Endothelial cell (in vitro differentiated cells): ENCODE results near the gene TAOK3. TPM values are rescaled to one million over a fixed set of nuclear protein-coding genes. Genes with fewer than 3 reads are reported as not detected.
A peak's percentile ranks its signal among the peaks of the same experiment; 100 is the strongest.

Experiments used
- DNase-seq: peaks from one replicate; pipeline ENCODE4 v3.0.0; 2021; ENCODE audit warnings: low spot score
- H3K27ac Mint-ChIP-seq: one replicate; pipeline ENCODE4 v1.8.0; 2021; ENCODE audit warnings: mixed read lengths, inconsistent platforms; ENCODE audit not compliant: unreplicated experiment
- H3K27me3 Mint-ChIP-seq: one replicate; pipeline ENCODE4 v1.8.0; 2021; ENCODE audit warnings: mild to moderate bottlenecking, moderate library complexity, mixed read lengths, inconsistent platforms; ENCODE audit not compliant: unreplicated experiment
- H3K36me3 Mint-ChIP-seq: one replicate; pipeline ENCODE4 v1.8.0; 2021; ENCODE audit warnings: mild to moderate bottlenecking, low read depth, mixed read lengths, inconsistent platforms; ENCODE audit not compliant: unreplicated experiment
- H3K4me1 Mint-ChIP-seq: one replicate; pipeline ENCODE4 v1.8.0; 2021; ENCODE audit warnings: mild to moderate bottlenecking, mixed read lengths, inconsistent platforms; ENCODE audit not compliant: unreplicated experiment
- H3K4me3 Mint-ChIP-seq: one replicate; pipeline ENCODE4 v1.8.0; 2021; ENCODE audit warnings: mild to moderate bottlenecking, mixed read lengths, inconsistent platforms; ENCODE audit not compliant: unreplicated experiment
- H3K9me3 Mint-ChIP-seq: one replicate; pipeline ENCODE4 v1.8.0; 2021; ENCODE audit warnings: mixed read lengths, inconsistent platforms; ENCODE audit not compliant: unreplicated experiment
- total RNA-seq: library from RNA; stranded (reverse); fragmentation: NEBNext Ultra II Directional; extraction: Animal tissue kit (Norgen Biotek cat#: 25700); gene quantifications from one replicate; pipeline ENCODE4 v1.2.1, GENCODE V29; 2021; ENCODE audit not compliant: unreplicated experiment
- TF ChIP-seq, protein P1 (sequence below): fragments of 200-600 bp; sonication (generic); IDR thresholded peaks from one replicate; pipeline ENCODE4 v1.5.0; 2021; ENCODE audit warnings: antibody characterized with exemption; ENCODE audit not compliant: unreplicated experiment

Gene TAOK3
- total RNA-seq, 1 donor from 2014 or later = 16.5 TPM

DNA sequence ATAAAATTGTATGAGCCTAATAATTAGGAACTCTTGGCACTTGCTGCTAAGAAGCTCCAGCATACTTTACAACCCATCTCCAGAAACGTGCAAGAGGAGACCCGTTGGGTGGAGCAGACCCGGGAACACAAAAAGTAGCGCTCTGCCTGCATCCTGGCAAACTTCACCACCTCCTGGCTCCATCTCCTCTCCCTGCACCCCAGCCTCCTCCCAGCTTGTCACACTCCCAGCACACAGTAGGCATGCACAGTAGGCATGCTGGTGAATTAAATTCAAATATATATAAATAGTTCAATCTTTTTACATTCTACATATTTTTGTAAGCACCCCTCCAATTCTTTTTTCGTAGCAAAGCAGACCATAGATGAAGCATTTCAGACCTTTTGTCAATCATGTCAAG lies 270.1 kb downstream of the TAOK3 start:
- TF ChIP-seq, protein P1, sequence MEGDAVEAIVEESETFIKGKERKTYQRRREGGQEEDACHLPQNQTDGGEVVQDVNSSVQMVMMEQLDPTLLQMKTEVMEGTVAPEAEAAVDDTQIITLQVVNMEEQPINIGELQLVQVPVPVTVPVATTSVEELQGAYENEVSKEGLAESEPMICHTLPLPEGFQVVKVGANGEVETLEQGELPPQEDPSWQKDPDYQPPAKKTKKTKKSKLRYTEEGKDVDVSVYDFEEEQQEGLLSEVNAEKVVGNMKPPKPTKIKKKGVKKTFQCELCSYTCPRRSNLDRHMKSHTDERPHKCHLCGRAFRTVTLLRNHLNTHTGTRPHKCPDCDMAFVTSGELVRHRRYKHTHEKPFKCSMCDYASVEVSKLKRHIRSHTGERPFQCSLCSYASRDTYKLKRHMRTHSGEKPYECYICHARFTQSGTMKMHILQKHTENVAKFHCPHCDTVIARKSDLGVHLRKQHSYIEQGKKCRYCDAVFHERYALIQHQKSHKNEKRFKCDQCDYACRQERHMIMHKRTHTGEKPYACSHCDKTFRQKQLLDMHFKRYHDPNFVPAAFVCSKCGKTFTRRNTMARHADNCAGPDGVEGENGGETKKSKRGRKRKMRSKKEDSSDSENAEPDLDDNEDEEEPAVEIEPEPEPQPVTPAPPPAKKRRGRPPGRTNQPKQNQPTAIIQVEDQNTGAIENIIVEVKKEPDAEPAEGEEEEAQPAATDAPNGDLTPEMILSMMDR = no peak
- no peak for DNase-seq
- H3K9me3 Mint-ChIP-seq = no peaks in the 10 kb centered on the region
- H3K4me1 Mint-ChIP-seq = peaks cover 16% of the 10 kb centered on the region
- peak overlapping the region; percentile 96 for H3K27ac Mint-ChIP-seq
- H3K4me3 Mint-ChIP-seq = peak overlapping the region; percentile 99
- H3K36me3 Mint-ChIP-seq = peaks cover 5% of the 10 kb centered on the region
- H3K27me3 Mint-ChIP-seq = peaks cover 6% of the 10 kb centered on the region

DNA sequence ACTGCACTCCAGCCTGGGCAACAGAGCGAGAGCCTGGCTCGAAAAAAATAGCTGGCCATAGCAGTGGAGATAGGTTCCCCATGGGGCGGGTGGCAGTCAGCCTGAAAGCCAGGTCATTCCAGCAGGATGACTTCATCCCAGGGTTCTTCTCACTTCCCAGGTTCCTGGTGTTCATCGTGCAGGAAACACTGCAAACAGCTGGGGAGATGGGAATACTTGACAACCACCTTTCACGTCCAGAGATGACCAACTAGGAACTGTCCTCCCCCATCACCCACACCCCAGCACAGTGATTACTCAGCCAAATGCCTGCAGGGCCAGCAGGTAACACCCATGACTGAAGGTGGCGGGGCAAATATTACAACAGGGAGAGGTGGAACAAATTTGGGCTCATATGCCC lies 270.6 kb downstream of the TAOK3 start:
- peak; percentile 9 for DNase-seq
- H3K36me3 Mint-ChIP-seq = peaks cover 5% of the 10 kb centered on the region
- H3K4me3 Mint-ChIP-seq = peak overlapping the region; percentile 99
- TF ChIP-seq, protein P1 = no peak
- peaks cover 16% of the 10 kb centered on the region for H3K4me1 Mint-ChIP-seq
- no peaks in the 10 kb centered on the region for H3K9me3 Mint-ChIP-seq
- H3K27ac Mint-ChIP-seq = no peak overlapping the region
- H3K27me3 Mint-ChIP-seq = peaks cover 5% of the 10 kb centered on the region

DNA sequence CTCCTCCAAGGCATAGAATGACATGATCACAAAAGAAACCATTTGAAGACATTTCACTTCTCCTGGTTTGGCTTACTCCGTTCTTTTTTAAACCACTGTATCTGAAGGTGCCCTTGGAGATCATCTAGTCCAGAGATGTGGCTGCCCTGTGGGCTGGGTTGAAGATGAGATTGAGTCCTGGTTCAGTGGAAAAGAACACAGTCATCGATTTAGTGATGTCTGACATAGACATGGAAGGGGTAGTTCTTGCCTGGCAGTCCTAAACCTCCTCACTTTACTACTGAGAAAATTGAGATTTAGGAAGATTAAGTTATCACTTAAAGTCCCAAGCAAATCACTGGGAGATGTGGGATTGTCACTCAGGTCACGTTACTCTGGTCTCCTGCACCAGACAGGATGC lies 271.7 kb downstream of the TAOK3 start:
- H3K27me3 Mint-ChIP-seq = peaks cover 3% of the 10 kb centered on the region
- TF ChIP-seq, protein P1 = no peak
- H3K9me3 Mint-ChIP-seq = no peaks in the 10 kb centered on the region
- no peak for DNase-seq
- H3K27ac Mint-ChIP-seq = no peak overlapping the region
- H3K4me1 Mint-ChIP-seq = peaks cover 16% of the 10 kb centered on the region
- no peak overlapping the region for H3K4me3 Mint-ChIP-seq
- peaks cover 5% of the 10 kb centered on the region for H3K36me3 Mint-ChIP-seq

Other genes starting within 250 kb of the TAOK3 start
- 138 TPM for gene PEBP1, start 236.8 kb downstream of the TAOK3 start, total RNA-seq
- 27.2 TPM for gene SUDS3, start 3.6 kb upstream of the TAOK3 start, total RNA-seq